ENCODE results near the gene MT1F. TPM values are rescaled to one million over a fixed set of nuclear protein-coding genes. Genes with fewer than 3 reads are reported as not detected.

Gene MT1F
- total and polyA plus RNA-seq, 10 of the 15 experiments (the other 5 are each of a cell fraction or from before 2014, with no cell fraction given): 0.28 to 2.5 (median 1.1) TPM; not detected in 1

DNA sequence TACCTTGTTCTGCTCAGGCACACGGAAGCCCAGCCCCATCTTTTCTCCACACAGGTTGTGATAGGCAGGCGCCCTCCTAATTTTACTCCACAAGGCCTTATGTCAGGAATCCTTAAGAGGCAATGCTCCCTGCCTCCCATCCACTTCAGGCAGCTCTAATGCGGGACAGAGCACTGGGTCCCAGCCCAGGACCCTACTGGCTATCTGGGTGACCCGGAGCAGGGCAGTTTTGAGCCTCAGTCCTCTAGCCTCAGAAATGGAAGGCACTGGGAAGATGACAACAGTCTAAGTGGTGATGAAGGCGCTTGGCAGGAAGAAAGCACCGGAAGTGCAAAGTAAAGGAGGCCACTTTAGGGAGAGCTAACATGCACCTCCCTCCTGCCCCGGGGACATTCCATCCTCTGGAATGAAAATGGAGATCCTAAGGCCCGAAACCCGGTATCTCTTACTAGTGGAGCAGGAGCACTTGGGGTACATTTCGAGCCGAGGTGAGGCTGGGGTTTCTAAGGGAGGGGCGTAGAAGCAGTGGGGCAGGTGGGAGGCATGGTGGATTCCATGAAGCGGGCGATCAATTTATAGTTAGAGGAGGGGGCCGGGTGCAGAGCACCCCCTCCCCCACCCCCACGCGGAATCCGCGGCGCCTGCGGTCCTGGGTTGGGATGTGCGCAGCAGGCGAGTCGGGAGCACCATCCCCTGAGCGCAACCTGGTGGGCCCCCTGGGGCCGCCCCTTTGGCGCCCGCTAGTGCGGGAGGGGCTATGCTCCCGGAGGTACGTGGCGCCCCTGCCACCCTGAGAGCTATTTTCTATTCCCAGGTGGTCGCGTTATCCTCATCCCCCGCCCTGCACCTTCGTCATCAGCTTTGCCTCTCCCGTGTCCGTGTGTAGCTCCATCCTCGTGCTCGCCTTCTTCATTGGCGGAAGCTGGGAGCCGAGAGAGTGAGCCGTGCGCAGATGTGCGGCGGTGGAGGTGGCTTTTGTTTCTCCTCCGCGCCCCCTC, 4.9 kb downstream of the MT1F start (continued):
- TF ChIP-seq E4F1 (IDR thresholded peaks at IDR 0.05; ENCODE audit: borderline replicate concordance, partially characterized antibody) (no peak), CBX5 (IDR thresholded peaks at IDR 0.05; ENCODE audit: low read depth) (no peak)
- TF ChIP-seq, protein P1, sequence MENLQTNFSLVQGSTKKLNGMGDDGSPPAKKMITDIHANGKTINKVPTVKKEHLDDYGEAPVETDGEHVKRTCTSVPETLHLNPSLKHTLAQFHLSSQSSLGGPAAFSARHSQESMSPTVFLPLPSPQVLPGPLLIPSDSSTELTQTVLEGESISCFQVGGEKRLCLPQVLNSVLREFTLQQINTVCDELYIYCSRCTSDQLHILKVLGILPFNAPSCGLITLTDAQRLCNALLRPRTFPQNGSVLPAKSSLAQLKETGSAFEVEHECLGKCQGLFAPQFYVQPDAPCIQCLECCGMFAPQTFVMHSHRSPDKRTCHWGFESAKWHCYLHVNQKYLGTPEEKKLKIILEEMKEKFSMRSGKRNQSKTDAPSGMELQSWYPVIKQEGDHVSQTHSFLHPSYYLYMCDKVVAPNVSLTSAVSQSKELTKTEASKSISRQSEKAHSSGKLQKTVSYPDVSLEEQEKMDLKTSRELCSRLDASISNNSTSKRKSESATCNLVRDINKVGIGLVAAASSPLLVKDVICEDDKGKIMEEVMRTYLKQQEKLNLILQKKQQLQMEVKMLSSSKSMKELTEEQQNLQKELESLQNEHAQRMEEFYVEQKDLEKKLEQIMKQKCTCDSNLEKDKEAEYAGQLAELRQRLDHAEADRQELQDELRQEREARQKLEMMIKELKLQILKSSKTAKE (IDR thresholded peaks at IDR 0.05; ENCODE audit: low read depth, poor library complexity, severe bottlenecking): no peak

- FAIRE-seq (no peak), DNase-seq (ENCODE audit: low read depth, low spot score) (no peak), ATAC-seq (no peak)
- H3K27me3 ChIP-seq (replicated peaks in 1 of 2; ENCODE audit: control insufficient read depth in 2 of 2, insufficient read depth in 2 of 2, low read length in 1 of 2): peaks cover 21 to 23% of the 10 kb centered on the region in 2 experiments
- no peaks in the 10 kb centered on the region for H3K4me1 ChIP-seq (ENCODE audit: control insufficient read depth, insufficient read depth, low read length)
- in situ Hi-C loops (cut with MboI): no loop called here
- no peak overlapping the region for H3K4me2 ChIP-seq (ENCODE audit: control insufficient read depth, insufficient read depth)
- H3K27ac ChIP-seq (ENCODE audit: control insufficient read depth, insufficient read depth): no peak overlapping the region
- intact Hi-C loops (cut with micrococcal nuclease; ENCODE audit: unreplicated experiment): no loop called here
- H3K36me3 ChIP-seq (ENCODE audit: control insufficient read depth in 2 of 2, insufficient read depth in 2 of 2, low read length in 1 of 2): no peaks in the 10 kb centered on the region
- CTCF ChIA-PET: no interaction called here
- SMC1A ChIA-PET (ENCODE audit: uncharacterized antibody, unreplicated experiment): no interaction called here
- H2AFZ ChIP-seq (ENCODE audit: control insufficient read depth, low read depth, low read length): no peak overlapping the region
- POLR2A ChIA-PET: no interaction called here
- no peaks in the 10 kb centered on the region for H3K9me3 ChIP-seq (replicated peaks; ENCODE audit: control insufficient read depth, insufficient read depth, low read length)
- no peak overlapping the region for H3K9ac ChIP-seq (ENCODE audit: control insufficient read depth, insufficient read depth, low read length)
- RAD21 ChIA-PET (ENCODE audit: unreplicated experiment): no interaction called here
- BruUV-seq (replicated peaks): no TSS peak
- 10% methylated on average over 1 of the region's 1 CpG for WGBS (ENCODE audit: insufficient coverage, insufficient replicate concordance, low lambda C conversion rate, missing lambda C conversion rate)
- no peaks in the 10 kb centered on the region for H3K79me2 ChIP-seq (ENCODE audit: control insufficient read depth, insufficient read depth, low read length)
- no peak overlapping the region for H3K4me3 ChIP-seq
- no peaks in the 10 kb centered on the region for H4K20me1 ChIP-seq (ENCODE audit: control insufficient read depth, insufficient read depth)
- TF ChIP-seq ATF7 (IDR thresholded peaks at IDR 0.05; ENCODE audit: low read depth) (no peak), EED (IDR thresholded peaks at IDR 0.05; ENCODE audit: low read depth) (no peak), TBL1XR1 (IDR thresholded peaks at IDR 0.05; ENCODE audit: low read depth, low read length) (no peak), HCFC1 (IDR thresholded peaks at IDR 0.05; ENCODE audit: low read length) (no peak), HDAC2 (IDR thresholded peaks at IDR 0.05) (no peak), PBX3 (IDR thresholded peaks at IDR 0.05; ENCODE audit: insufficient replicate concordance, low read depth, low read length) (no peak)
- TF ChIP-seq, protein P2, sequence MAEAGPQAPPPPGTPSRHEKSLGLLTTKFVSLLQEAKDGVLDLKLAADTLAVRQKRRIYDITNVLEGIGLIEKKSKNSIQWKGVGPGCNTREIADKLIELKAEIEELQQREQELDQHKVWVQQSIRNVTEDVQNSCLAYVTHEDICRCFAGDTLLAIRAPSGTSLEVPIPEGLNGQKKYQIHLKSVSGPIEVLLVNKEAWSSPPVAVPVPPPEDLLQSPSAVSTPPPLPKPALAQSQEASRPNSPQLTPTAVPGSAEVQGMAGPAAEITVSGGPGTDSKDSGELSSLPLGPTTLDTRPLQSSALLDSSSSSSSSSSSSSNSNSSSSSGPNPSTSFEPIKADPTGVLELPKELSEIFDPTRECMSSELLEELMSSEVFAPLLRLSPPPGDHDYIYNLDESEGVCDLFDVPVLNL (IDR thresholded peaks at IDR 0.05; ENCODE audit: low read depth, low read length): no peak
- TF ChIP-seq, protein P3, sequence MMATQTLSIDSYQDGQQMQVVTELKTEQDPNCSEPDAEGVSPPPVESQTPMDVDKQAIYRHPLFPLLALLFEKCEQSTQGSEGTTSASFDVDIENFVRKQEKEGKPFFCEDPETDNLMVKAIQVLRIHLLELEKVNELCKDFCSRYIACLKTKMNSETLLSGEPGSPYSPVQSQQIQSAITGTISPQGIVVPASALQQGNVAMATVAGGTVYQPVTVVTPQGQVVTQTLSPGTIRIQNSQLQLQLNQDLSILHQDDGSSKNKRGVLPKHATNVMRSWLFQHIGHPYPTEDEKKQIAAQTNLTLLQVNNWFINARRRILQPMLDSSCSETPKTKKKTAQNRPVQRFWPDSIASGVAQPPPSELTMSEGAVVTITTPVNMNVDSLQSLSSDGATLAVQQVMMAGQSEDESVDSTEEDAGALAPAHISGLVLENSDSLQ (IDR thresholded peaks at IDR 0.05): no peak
These were observed 6.7 kb downstream of the MT1F start for GRCh38 chr16:56664506-56664905.

All from GM12878 (cell line).